ENCODE results near the gene PSMD12. TPM values are rescaled to one million over a fixed set of nuclear protein-coding genes. Genes with fewer than 3 reads are reported as not detected.

The PSMD12 gene
- total RNA-seq, 1 experiment from 2014 or later = 90.5 TPM

- no peak for DNase-seq
- Histone ChIP-seq H3K27ac (ENCODE audit: insufficient read length, low read depth, low read length) (no peak overlapping the region), H3K4me2 (ENCODE audit: insufficient read depth, insufficient read length, low read length) (no peak overlapping the region)
These were observed 27.5 kb upstream of the PSMD12 start for GRCh38 chr17:67393809-67394397.

More at GRCh38 chr17:67393809-67394397, 27.5 kb upstream of the PSMD12 start:
- Mint-ChIP-seq H3K4me1 (peaks cover 12% of the 10 kb centered on the region in 2 experiments; a peak in 3 of 4 replicates), H3K27me3 (ENCODE audit: low read depth) (no peaks in the 10 kb centered on the region), H3K27ac (peak overlapping the region in 1 of 3 experiments; percentile 87; a peak in 1 of 7 replicates), H3K9me3 (no peaks in the 10 kb centered on the region), H3K4me3 (no peak overlapping the region), H3K36me3 (ENCODE audit: insufficient read depth in 1 of 3, low read depth in 3 of 3) (peaks cover 6 to 22% (median 19%) of the 10 kb centered on the region in 3 experiments)
- H3K23me2 ChIP-seq (ENCODE audit: insufficient read length, low read depth, low read length, poor library complexity, severe bottlenecking) = no peaks in the 10 kb centered on the region
- no peak overlapping the region for H2BK20ac ChIP-seq (ENCODE audit: low read depth, low read length, poor library complexity, severe bottlenecking)
- H4K20me1 ChIP-seq (ENCODE audit: control insufficient read depth, insufficient read depth, insufficient read length) = no peaks in the 10 kb centered on the region
- no peak overlapping the region for H3K4ac ChIP-seq (ENCODE audit: low read depth, low read length)
- no peak overlapping the region for H4K5ac ChIP-seq (ENCODE audit: insufficient read length, low read depth, low read length)
- H3K79me1 ChIP-seq (ENCODE audit: insufficient read depth, low read depth, low read length, poor library complexity, severe bottlenecking) = peaks cover under 1% of the 10 kb centered on the region
- no peak overlapping the region for H3K23ac ChIP-seq (ENCODE audit: insufficient read length, low read depth, low read length)
- H2BK12ac ChIP-seq (ENCODE audit: insufficient read length, low read depth, low read length) = no peak overlapping the region
- no peaks in the 10 kb centered on the region for H3K9me3 ChIP-seq (ENCODE audit: control insufficient read depth, low read depth, low read length)
- H3K27me3 ChIP-seq (ENCODE audit: insufficient read depth, low read length) = no peaks in the 10 kb centered on the region
- H4K8ac ChIP-seq (replicated peaks; ENCODE audit: insufficient read length, low read depth, low read length) = no peak overlapping the region
- H2AFZ ChIP-seq (ENCODE audit: low read length) = no peak overlapping the region
- no peak overlapping the region for H2AK5ac ChIP-seq (ENCODE audit: insufficient read length, low read length)
- no peak overlapping the region for H3K9ac ChIP-seq (ENCODE audit: extremely low read depth, insufficient read length, low read length)
- no peak overlapping the region for H3T11ph ChIP-seq (ENCODE audit: low read length)
- TF ChIP-seq CTCF (conservative IDR thresholded peaks at IDR 0.05) = no peak
- no peaks in the 10 kb centered on the region; the same call in 1 of the 2 replicates for H3K4me1 ChIP-seq (ENCODE audit: insufficient read depth, low read length)
- no CpG with 5 or more reads among the region's 9 CpGs for WGBS (ENCODE audit: extremely low coverage, insufficient read length, low lambda C conversion rate)
- no peak overlapping the region for H3K56ac ChIP-seq (ENCODE audit: insufficient read length, low read depth, low read length)
- H3K79me2 ChIP-seq (ENCODE audit: insufficient read depth, low read length) = peaks cover 14% of the 10 kb centered on the region; the same call in 1 of the 2 replicates
- no peak overlapping the region for H3K18ac ChIP-seq (ENCODE audit: insufficient read length, low read depth, low read length)
- no peak overlapping the region for H3K14ac ChIP-seq (ENCODE audit: insufficient read depth, low read length)
- no peak overlapping the region for H2BK5ac ChIP-seq (ENCODE audit: insufficient read length, low read length)
- no peak overlapping the region for H2BK120ac ChIP-seq (ENCODE audit: low read depth, low read length, poor library complexity, severe bottlenecking)
- H4K91ac ChIP-seq (ENCODE audit: insufficient read length, low read depth, low read length) = no peak overlapping the region
- H2BK15ac ChIP-seq (ENCODE audit: low read depth, low read length) = no peak overlapping the region

All from H9 (cell line).